Measurements from ENCODE around the gene NRCAM. TPM values are rescaled to one million over a fixed set of nuclear protein-coding genes. Genes with fewer than 3 reads are reported as not detected.

The NRCAM gene
- total RNA-seq, 1 donor from 2014 or later = 0.53 TPM

DNA sequence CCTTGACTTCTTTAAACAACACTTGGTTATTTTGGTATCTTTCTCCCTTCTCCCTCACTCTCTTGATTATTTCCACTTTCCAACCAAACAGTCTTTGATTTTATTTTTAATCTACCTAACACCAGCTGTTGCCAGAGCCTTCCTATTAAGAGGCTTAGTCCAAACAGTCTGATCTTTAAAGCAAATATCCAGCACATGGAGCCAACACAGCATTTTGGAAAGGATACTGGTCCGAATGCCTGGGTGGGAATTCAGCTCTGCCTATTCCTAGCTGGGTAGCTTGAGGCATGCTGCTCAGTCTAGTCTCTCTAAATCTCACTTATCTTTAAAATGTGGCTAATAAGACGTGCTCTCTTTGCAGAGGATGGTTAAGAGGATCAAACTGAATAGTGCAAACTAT lies 129.3 kb downstream of the NRCAM start:
- Histone ChIP-seq H3K27ac (no peak overlapping the region), H3K9me3 (no peaks in the 10 kb centered on the region), H3K36me3 (no peaks in the 10 kb centered on the region), H3K4me1 (no peaks in the 10 kb centered on the region), H3K4me3 (no peak overlapping the region), H3K27me3 (no peaks in the 10 kb centered on the region)
- intact Hi-C loops (cut with DNase I) = no loop called here
- no peak for DNase-seq (ENCODE audit: low spot score in 2 of 2)
- no peak for TF ChIP-seq CTCF (IDR thresholded peaks at IDR 0.05)

- Histone ChIP-seq H3K4me1 (no peaks in the 10 kb centered on the region), H3K9me3 (no peaks in the 10 kb centered on the region), H3K27ac (no peak overlapping the region), H3K27me3 (no peaks in the 10 kb centered on the region), H3K36me3 (no peaks in the 10 kb centered on the region), H3K4me3 (no peak overlapping the region)
- intact Hi-C loops (cut with DNase I) = no loop called here
- TF ChIP-seq CTCF (IDR thresholded peaks at IDR 0.05) = no peak
- DNase-seq (ENCODE audit: low spot score in 2 of 2) = no peak
Observed at GRCh38 chr7:108324053-108325038, 131.9 kb downstream of the NRCAM start.

DNA sequence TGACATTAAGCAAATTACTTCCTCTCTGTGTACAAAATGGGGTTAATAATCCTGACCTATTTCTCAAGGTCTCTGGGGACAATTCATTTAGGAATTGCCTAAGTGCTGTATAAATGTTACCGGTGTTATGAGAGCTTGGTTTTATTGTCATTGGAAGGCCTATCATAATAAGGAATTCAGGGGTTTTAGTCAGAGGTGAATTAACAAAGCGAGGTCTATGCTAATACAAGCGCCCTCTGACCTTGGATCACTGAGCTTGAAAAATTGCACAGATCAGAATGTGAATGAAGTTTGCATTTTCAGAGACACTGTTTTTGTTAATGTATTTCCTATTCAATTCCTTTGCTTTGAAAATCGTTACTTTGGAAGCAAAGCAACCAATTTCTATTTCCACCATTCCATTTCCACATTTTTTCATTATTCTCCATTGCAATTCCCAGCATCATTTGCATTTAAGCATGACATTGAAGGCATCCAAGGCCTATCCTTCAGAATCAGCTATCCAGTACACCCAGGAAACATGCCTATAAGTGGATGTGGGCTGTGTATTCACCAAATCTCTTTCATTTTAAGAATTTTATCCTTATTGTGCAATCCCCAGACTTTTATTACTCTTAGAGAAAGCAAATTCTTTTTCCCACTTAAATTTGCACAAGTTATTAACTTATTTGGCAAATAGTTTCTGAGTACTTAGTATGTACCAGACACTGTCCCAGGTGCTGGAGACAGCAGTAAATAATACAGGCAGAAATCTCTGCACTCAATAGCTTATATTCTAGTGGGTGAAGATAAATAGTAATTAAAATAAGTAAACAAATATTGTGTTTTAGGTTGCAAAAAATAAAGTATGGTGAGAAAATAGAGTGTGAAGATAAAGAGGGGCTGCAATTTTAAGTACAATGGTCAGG lies 133.1 kb downstream of the NRCAM start:
- Histone ChIP-seq H3K27ac (no peak overlapping the region), H3K4me3 (no peak overlapping the region), H3K27me3 (no peaks in the 10 kb centered on the region), H3K4me1 (no peaks in the 10 kb centered on the region), H3K9me3 (no peaks in the 10 kb centered on the region), H3K36me3 (no peaks in the 10 kb centered on the region)
- TF ChIP-seq CTCF (IDR thresholded peaks at IDR 0.05) = no peak
- DNase-seq (ENCODE audit: low spot score in 2 of 2) = no peak
- intact Hi-C loops (cut with DNase I) = no loop called here

DNA sequence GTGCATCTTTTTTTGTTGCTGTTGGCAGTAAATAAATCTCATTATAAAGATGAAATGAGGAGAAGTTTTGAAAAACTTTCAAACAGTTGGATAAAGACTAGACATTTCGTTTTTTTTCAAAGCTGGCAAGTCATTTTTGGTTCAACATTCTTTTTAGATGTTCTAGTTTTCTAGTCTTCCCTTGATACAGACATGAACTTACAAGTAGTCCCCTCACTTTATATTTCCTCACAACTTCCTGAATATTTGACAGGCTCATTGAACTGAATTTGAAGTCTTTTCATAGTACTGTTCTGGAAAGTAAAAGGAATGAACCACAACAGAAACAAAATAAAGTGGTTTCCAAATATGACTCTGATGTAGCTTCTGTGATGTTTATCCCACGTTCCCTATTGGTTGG lies 134.2 kb downstream of the NRCAM start:
- H3K27ac ChIP-seq = no peak overlapping the region
- TF ChIP-seq CTCF (IDR thresholded peaks at IDR 0.05) = no peak
- no peaks in the 10 kb centered on the region for H3K9me3 ChIP-seq
- no peaks in the 10 kb centered on the region for H3K36me3 ChIP-seq
- DNase-seq (ENCODE audit: low spot score in 2 of 2) = no peak
- no peaks in the 10 kb centered on the region for H3K27me3 ChIP-seq
- no peak overlapping the region for H3K4me3 ChIP-seq
- no peaks in the 10 kb centered on the region for H3K4me1 ChIP-seq
- intact Hi-C loops (cut with DNase I) = no loop called here

DNA sequence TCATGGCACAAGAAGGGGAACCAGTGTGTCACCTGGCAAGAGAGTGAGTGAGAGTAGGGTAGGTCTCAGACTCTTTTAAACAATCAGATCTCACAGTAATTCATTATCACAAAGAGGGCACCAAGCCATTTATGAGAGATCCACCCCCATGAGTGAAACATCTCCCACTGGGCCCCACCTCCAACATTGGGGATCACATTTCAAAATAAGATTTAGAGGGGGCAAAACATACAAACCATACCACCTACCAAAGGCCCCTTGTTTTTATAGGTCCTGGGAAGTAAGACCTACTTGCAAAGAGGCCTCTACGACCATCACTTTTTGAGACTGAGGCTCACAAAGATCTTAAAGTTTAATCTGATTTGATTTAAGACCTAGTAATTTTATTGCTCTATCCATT lies 134.9 kb downstream of the NRCAM start:
- H3K4me1 ChIP-seq = no peaks in the 10 kb centered on the region
- no peak for TF ChIP-seq CTCF (IDR thresholded peaks at IDR 0.05)
- intact Hi-C loops (cut with DNase I) = no loop called here
- H3K27me3 ChIP-seq = no peaks in the 10 kb centered on the region
- no peak for DNase-seq (ENCODE audit: low spot score in 2 of 2)
- no peaks in the 10 kb centered on the region for H3K36me3 ChIP-seq
- H3K4me3 ChIP-seq = no peak overlapping the region
- no peaks in the 10 kb centered on the region for H3K9me3 ChIP-seq
- no peak overlapping the region for H3K27ac ChIP-seq

Data from ascending aorta (tissue), 2 donors.